Stimulated activated CD8-positive, alpha-beta memory T cell treated with anti-CD3 and anti-CD28 coated beads, Interleukin-15, amount 100 ng/mL, for 48 hours (primary cell): Measurements from ENCODE around the gene NOC2L.
"Not testable (repeated sequence)": the region's sequence is repeated elsewhere in the genome, so short reads cannot be mapped to it uniquely, and the experiment has no call there.

Experiments
- DNase-seq, 2 donors: peaks; one replicate each; pipeline ENCODE4 v3.0.0-alpha.2; 2020; ENCODE audit warnings: low read depth in 2 of 2

NOC2L gene

DNA sequence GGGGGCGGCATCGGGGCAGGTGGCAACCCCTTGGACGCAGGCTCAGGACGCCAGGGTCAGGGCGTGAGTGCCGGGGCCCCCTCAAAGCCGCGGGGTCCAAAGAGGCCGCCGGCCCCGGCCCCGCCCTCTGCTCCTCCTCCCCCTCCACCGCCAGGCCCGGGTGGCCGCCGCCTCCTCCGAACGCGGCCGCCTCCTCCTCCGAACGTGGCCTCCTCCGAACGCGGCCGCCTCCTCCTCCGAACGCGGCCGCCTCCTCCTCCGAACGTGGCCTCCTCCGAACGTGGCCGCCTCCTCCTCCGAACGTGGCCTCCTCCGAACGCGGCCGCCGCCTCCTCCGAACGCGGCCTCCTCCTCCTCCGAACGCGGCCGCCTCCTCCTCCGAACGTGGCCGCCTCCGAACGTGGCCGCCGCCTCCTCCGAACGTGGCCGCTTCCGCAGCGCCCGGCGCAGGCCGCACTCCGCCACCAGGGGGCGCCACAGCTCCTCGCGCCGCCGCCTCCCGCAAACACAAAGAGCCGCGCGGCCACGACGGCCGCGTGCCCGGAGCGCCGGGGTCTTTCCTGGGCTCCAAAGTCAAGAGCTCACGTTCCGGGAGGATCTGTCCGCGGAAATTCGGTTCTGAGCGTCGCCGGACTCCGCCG, 54.6 kb downstream of the NOC2L start:
- peak; percentile 66 to 73 for DNase-seq

DNA sequence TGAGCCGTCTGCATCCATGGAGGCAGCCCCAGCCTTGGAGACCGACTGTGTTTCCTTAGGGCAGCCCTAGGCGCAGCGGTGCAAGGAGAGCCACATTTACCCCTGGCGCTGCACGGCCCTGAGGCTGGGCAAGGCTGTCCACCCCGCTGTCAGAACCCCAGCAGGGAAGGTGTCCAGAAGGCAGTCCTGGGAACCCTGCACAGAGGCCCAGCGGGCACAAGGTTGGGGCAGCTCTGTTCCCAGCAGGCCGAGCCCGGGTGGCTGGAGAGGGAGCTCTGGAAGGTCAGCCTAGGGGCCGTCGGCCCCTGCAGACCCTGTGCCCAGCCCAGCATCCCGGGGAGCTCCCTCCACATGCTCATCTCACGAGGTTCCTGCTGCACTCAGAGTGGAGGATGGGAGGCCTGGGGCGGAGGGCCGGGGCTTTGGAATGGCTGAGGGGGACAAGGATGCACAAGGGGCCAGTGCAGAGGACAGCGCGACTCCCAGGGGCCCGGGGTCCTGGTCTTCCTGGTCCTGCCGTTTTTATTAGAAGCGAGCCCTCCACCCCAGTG, 55.3 kb downstream of the NOC2L start:
- DNase-seq = no peak

DNA sequence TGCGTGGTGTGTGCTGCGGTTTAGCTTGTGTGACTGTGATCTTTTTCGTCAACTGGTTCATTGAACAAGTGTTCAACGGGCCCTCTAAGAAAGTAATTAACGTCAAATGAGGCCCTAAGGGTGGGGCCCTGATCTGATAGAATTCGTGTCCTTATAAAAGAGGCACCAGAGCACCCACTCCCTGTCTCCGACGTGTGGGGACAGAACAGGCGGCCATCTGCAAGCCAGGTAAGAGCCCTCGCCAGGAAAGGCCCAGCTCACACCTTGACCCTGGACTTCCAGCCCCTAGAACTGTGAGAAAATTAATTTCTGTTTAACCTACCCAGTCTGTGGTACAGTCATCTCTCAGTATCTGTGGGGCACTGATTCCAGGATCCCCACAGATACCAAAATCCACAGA, 55.8 kb downstream of the NOC2L start:
- no peak for DNase-seq

DNA sequence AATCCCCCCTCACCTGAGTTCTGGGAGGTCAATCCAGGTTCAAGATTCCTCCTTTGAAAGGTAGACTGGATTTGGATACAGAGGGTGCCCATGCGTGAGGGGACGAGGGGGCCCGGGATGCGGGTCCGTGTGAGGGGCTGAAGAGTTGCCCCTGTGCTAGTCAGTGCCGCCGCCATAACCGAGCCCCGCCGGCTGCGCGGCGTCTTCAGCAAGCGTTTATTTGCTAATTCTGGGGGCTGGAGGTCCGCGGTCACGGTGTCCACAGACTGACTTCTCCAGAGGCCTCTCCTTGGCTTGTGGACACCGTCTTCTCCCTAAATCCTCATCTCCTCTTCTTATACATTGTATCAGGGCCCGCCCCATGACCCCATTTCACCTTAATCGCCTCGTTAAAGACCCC, 56.3 kb downstream of the NOC2L start:
- DNase-seq = no peak

DNA sequence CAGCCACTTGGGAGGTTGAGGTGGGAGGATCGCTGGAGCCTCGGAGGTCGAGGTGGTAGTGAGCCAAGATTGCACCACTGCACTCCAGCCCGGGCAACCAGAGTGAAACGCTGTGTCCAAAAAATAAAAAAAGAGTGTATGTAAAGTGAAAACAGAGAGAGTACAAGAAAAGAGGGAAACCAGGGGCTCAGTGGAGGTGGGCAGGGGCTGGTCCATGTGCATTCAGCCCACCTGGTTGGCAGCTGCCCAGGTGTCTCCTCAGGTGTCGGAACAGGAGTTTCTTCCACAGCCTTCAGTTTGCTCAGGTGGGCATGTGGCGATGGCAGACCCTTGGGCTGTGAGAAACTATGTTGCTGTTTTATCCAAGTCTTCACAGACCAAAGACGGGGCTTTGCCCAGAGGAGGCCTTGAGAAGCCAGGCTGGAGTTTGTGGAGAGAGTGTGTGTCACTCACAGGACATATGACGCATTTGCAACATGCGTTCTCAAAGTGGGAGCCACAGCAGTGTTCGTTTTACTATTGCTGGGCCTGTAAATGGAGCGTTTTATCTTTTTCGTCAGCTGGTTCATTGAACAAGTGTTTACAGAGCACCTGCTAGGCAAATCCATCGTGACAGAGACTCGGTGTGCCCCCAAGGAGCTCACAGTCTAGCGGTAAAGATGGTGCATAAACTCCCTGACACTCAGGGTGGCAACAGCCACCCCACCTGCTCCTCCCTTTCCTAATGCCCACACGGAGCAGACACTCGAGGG, 57.8 kb downstream of the NOC2L start:
- no peak for DNase-seq

DNA sequence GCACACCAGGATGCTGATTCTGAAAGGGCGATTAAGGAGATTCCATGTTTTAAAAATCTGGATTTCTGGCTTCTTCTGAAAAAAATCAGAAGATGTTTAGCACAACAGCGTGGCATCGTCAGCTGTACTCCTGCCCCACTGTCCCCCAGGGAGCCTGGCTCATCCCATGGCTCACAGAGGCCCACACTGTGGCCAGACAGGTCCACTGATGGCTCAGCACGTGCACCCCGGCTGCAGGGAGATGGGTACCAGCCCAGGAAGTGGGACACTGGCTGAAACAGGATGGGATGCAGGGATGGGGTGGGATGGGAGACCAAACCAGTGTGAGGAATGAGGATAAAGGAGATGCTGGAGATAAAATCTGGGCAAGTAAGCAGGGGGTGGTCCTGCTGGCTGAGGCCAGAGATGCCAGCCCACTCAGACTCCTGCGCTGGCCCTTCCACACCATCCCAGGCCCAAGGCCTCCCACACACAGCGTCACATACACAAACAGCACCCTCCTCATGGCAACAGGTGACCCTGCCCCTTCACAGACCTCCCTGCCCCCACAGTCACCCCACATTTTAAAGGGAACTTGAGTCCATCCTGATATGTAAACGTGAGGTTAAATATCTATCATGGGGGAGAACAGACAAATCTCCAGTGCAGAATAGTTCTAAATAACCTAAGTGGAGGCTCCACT, 59.3 kb downstream of the NOC2L start:
- DNase-seq = no peak

DNA sequence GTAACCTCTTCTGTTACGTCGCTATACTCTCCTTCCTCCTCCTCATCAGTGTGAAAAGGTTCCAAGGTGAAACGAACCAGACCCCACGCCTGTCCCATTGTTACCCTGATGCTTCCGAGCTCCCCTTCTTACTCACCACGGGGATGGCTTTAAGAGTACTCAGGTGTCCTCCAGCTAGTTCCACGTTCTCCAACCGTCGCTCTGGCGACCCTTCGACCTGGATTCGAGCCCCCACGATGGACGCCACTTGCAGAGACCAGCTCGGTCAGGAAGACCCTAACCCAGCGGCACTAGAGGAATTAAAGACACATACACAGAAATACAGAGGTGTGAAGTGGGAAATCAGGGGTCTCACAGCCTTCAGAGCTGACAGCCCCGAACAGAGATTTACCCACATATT, 61.1 kb downstream of the NOC2L start:
- not testable (repeated sequence) for DNase-seq

DNA sequence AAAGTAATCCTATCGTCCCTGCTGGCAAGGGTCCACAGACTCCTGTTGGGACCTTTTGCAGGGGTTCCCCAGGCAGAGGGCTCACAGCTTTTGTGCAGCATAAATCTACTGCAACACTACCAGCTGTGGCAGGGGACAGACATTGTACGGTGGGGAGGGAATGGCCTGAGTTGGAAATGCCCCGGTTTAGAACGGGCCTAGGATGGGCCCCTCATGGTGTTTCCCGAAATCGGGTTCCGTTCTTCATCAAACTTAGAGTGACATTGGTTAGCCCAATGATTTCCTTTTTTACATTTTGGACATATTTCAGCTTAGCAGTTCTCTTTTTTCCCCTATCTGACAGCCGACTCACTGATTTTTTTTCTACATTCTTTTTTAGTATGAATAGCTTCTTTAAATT, 61.8 kb downstream of the NOC2L start:
- DNase-seq = no peak
